Right cardiac atrium (tissue), 5 donors: ENCODE data around the gene OXER1. TPM values are rescaled to one million over a fixed set of nuclear protein-coding genes. Genes with fewer than 3 reads are reported as not detected.

ENCODE experiments used
- ATAC-seq, 2 donors: fragments of 200-7000 bp; cut with Tn5 transposase; one replicate each; pipeline versions ENCODE4 v1.8.0 to v1.9.1; 2020; ENCODE audit warnings: moderate library complexity in 2 of 2, mild to moderate bottlenecking in 1 of 2
- DNase-seq, 3 donors: peaks; one replicate each; pipeline ENCODE4 v3.0.0-alpha.2; 2020
- H3K27ac ChIP-seq: one replicate; pipeline ENCODE4 v1.5.1; 2013; ENCODE audit warnings: mild to moderate bottlenecking, low read length, control low read depth, moderate library complexity
- H3K27me3 ChIP-seq: one replicate; pipeline ENCODE4 v1.6.1; 2013; ENCODE audit not compliant: control insufficient read depth, insufficient read depth
- H3K4me1 ChIP-seq: one replicate; pipeline ENCODE4 v1.6.1; 2013; ENCODE audit warnings: low read length; ENCODE audit not compliant: control insufficient read depth, insufficient read depth
- H3K4me3 ChIP-seq: one replicate; pipeline ENCODE4 v1.5.1; 2013; ENCODE audit warnings: low read length, control low read depth
- H3K9me3 ChIP-seq: one replicate; pipeline ENCODE4 v1.6.1; 2013; ENCODE audit warnings: low read length; ENCODE audit not compliant: control insufficient read depth
- WGBS: extraction: QIAGEN DNeasy Blood & Tissue Kit; methylation state at CpG from one replicate; pipeline ENCODE4 v1.1.7; 2013; 5-methylcytosine and 5-hydroxymethylcytosine counted together
- intact Hi-C, 4 donors: fragments of 100-400 bp; cut with DNase I; formaldehyde crosslinking; loops; one replicate each; pipeline versions ENCODE4 v1.11.0 to v1.14.0; 2022 to 2023
- polyA plus RNA-seq: library from polyadenylated mRNA; stranded (reverse); fragments of 200-250 nt; gene quantifications from one replicate; pipeline ENCODE4 v1.2.3, GENCODE V29; 2013
- total RNA-seq, 4 donors: library from RNA; stranded (reverse); fragmentation: NEBNext Ultra II Directional; extraction: Animal tissue kit (Norgen Biotek cat#: 25700); gene quantifications; one replicate each; pipeline ENCODE4 v1.2.1, GENCODE V29; 2021
- donor health status: healthy with polysubstance abuse.
- donor health status: DM: no; HTN: yes; CAD: no.
- donor health status: DM: no; HTN: no; CAD: no.
- donor health status: DM: no; HTN: yes; CAD: no; lungs with severe emphysema.
- donor health status: DM: yes; HTN: yes; CAD: no.

The OXER1 gene
- total and polyA plus RNA-seq, 5 donors: 0.66 to 1.6 (median 0.70) TPM

GRCh38 chr2:42802150-42802549 is 38.2 kb upstream of the OXER1 start:
- Histone ChIP-seq H3K27me3 (no peaks in the 10 kb centered on the region), H3K9me3 (no peaks in the 10 kb centered on the region), H3K4me3 (no peak overlapping the region), H3K27ac (no peak overlapping the region), H3K4me1 (peaks cover 2% of the 10 kb centered on the region)
- DNase-seq: no peak
- intact Hi-C loops: no loop called here
- 87% methylated on average over 6 of the region's 6 CpGs for WGBS
- no peak for ATAC-seq

GRCh38 chr2:42801381-42801780 is 37.4 kb upstream of the OXER1 start:
- peaks cover 2% of the 10 kb centered on the region for H3K4me1 ChIP-seq
- ATAC-seq: no peak
- no peaks in the 10 kb centered on the region for H3K27me3 ChIP-seq
- 51% methylated on average over 4 of the region's 4 CpGs for WGBS
- intact Hi-C loops: no loop called here
- no peak overlapping the region for H3K27ac ChIP-seq
- no peak for DNase-seq
- H3K4me3 ChIP-seq: no peak overlapping the region
- H3K9me3 ChIP-seq: no peaks in the 10 kb centered on the region

GRCh38 chr2:42800981-42801380 is 37.0 kb upstream of the OXER1 start:
- Histone ChIP-seq H3K27ac (no peak overlapping the region), H3K9me3 (no peaks in the 10 kb centered on the region), H3K4me1 (peaks cover 2% of the 10 kb centered on the region), H3K4me3 (no peak overlapping the region), H3K27me3 (no peaks in the 10 kb centered on the region)
- ATAC-seq (peak; percentile 37 to 47), DNase-seq (peak in 1 of 3 donors; percentile 77)
- intact Hi-C loops: no loop called here
- 60% methylated on average over 2 of the region's 2 CpGs for WGBS

- WGBS: 88% methylated on average over 4 of the region's 4 CpGs
- H3K9me3 ChIP-seq: no peaks in the 10 kb centered on the region
- H3K27ac ChIP-seq: no peak overlapping the region
- ATAC-seq (no peak), DNase-seq (no peak)
- H3K4me1 ChIP-seq: peaks cover 2% of the 10 kb centered on the region
- intact Hi-C loops: no loop called here
- H3K27me3 ChIP-seq: no peaks in the 10 kb centered on the region
- no peak overlapping the region for H3K4me3 ChIP-seq
Measured at GRCh38 chr2:42800461-42800962, 36.6 kb upstream of the OXER1 start.

GRCh38 chr2:42799881-42800280 is 35.9 kb upstream of the OXER1 start:
- H3K4me3 ChIP-seq: no peak overlapping the region
- 64% methylated on average over 4 of the region's 4 CpGs for WGBS
- H3K9me3 ChIP-seq: no peaks in the 10 kb centered on the region
- peaks cover 2% of the 10 kb centered on the region for H3K4me1 ChIP-seq
- DNase-seq: no peak
- ATAC-seq: no peak
- no peak overlapping the region for H3K27ac ChIP-seq
- H3K27me3 ChIP-seq: no peaks in the 10 kb centered on the region
- intact Hi-C loops: no loop called here

- DNase-seq (no peak), ATAC-seq (no peak)
- Histone ChIP-seq H3K9me3 (no peaks in the 10 kb centered on the region), H3K4me1 (peaks cover 2% of the 10 kb centered on the region), H3K27ac (no peak overlapping the region), H3K4me3 (no peak overlapping the region), H3K27me3 (no peaks in the 10 kb centered on the region)
- intact Hi-C loops: no loop called here
- 80% methylated on average over 6 of the region's 6 CpGs for WGBS
Measured at GRCh38 chr2:42797281-42797680, 33.3 kb upstream of the OXER1 start.

- no peak for DNase-seq
- Histone ChIP-seq H3K4me3 (no peak overlapping the region), H3K27ac (no peak overlapping the region), H3K9me3 (no peaks in the 10 kb centered on the region), H3K27me3 (no peaks in the 10 kb centered on the region), H3K4me1 (peaks cover 3% of the 10 kb centered on the region)
- WGBS: 61% methylated on average over 7 of the region's 7 CpGs
- intact Hi-C loops: no loop called here
- ATAC-seq: no peak
Measured at GRCh38 chr2:42796427-42797248, 32.7 kb upstream of the OXER1 start.

- intact Hi-C loops: no loop called here
- DNase-seq (no peak), ATAC-seq (no peak)
- Histone ChIP-seq H3K4me3 (no peak overlapping the region), H3K27me3 (no peaks in the 10 kb centered on the region), H3K9me3 (no peaks in the 10 kb centered on the region), H3K27ac (no peak overlapping the region), H3K4me1 (peaks cover 2% of the 10 kb centered on the region)
- WGBS: 33% methylated on average over 3 of the region's 3 CpGs
Measured at GRCh38 chr2:42795841-42796301, 31.9 kb upstream of the OXER1 start.

- Histone ChIP-seq H3K27ac (no peak overlapping the region), H3K9me3 (no peaks in the 10 kb centered on the region), H3K27me3 (no peaks in the 10 kb centered on the region), H3K4me3 (no peak overlapping the region), H3K4me1 (peaks cover 2% of the 10 kb centered on the region)
- WGBS: 91% methylated on average over 6 of the region's 6 CpGs
- DNase-seq: no peak
- intact Hi-C loops: no loop called here
- no peak for ATAC-seq
Measured at GRCh38 chr2:42795275-42795674, 31.3 kb upstream of the OXER1 start.

GRCh38 chr2:42794271-42795046 is 30.5 kb upstream of the OXER1 start:
- DNase-seq (peak in 2 of 3 donors; percentile 33 to 66), ATAC-seq (peak; percentile 8 to 27)
- Histone ChIP-seq H3K4me3 (no peak overlapping the region), H3K27me3 (no peaks in the 10 kb centered on the region), H3K4me1 (peaks cover 2% of the 10 kb centered on the region), H3K9me3 (no peaks in the 10 kb centered on the region), H3K27ac (no peak overlapping the region)
- 63% methylated on average over 8 of the region's 8 CpGs for WGBS
- intact Hi-C loops: no loop called here
